Fibroblast of mammary gland (primary cell): ENCODE data around the gene HPRT1.

ENCODE experiments used
- DNase-seq: peaks from one replicate; pipeline ENCODE4 v3.0.0-alpha.2; 2010; ENCODE audit warnings: low read depth
- H3K4me3 ChIP-seq: 2 replicates; pipeline ENCODE4 v1.5.1; 2011; ENCODE audit warnings: low read depth, mild to moderate bottlenecking, low read length, moderate library complexity; ENCODE audit not compliant: control insufficient read depth
- CTCF ChIP-seq: conservative IDR thresholded peaks from 2 replicates; pipeline ENCODE4 v1.5.1; 2011; ENCODE audit warnings: low read depth, low read length, inconsistent platforms; ENCODE audit not compliant: control insufficient read depth, insufficient read depth

The HPRT1 gene

GRCh38 chrX:134484039-134484438 is 24.1 kb downstream of the HPRT1 start:
- DNase-seq: peak; percentile 73

GRCh38 chrX:134501941-134502340 is 42.0 kb downstream of the HPRT1 start:
- no peak overlapping the region for H3K4me3 ChIP-seq
- DNase-seq: peak; percentile 23
- TF ChIP-seq CTCF: no peak

More at GRCh38 chrX:134484039-134484438, 24.1 kb downstream of the HPRT1 start:
- peak; percentile 52 for TF ChIP-seq CTCF
- no peak overlapping the region for H3K4me3 ChIP-seq

GRCh38 chrX:134502686-134503085 is 42.7 kb downstream of the HPRT1 start:
- no peak overlapping the region for H3K4me3 ChIP-seq
- no peak for TF ChIP-seq CTCF
- peak; percentile 12 for DNase-seq

GRCh38 chrX:134512566-134512965 is 52.6 kb downstream of the HPRT1 start:
- H3K4me3 ChIP-seq: no peak overlapping the region
- DNase-seq: peak; percentile 80
- TF ChIP-seq CTCF: no peak

- DNase-seq: peak; percentile 36
- H3K4me3 ChIP-seq: no peak overlapping the region
- TF ChIP-seq CTCF: no peak
These were observed 53.1 kb downstream of the HPRT1 start for GRCh38 chrX:134513091-134513490.

GRCh38 chrX:134520860-134521390 is 61.0 kb downstream of the HPRT1 start:
- TF ChIP-seq CTCF: peak; percentile 80
- no peak overlapping the region for H3K4me3 ChIP-seq
- peak; percentile 84 for DNase-seq

- DNase-seq: no peak
- no peak overlapping the region for H3K4me3 ChIP-seq
- TF ChIP-seq CTCF: no peak
These were observed 64.2 kb downstream of the HPRT1 start for GRCh38 chrX:134524181-134524580.
